ENCODE results near the gene ZBTB16. TPM values are rescaled to one million over a fixed set of nuclear protein-coding genes. Genes with fewer than 3 reads are reported as not detected.
A peak's percentile ranks its signal among the peaks of the same experiment; 100 is the strongest.

ZBTB16 gene
- total and polyA plus RNA-seq, 11 donors, result 15.3 to 130 (median 62.8) TPM

- DNase-seq (no peak), ATAC-seq (no peak)
- no peaks in the 10 kb centered on the region for H3K9me3 ChIP-seq
- intact Hi-C loops (cut with DNase I), result loop anchor here in 7 of 10 donors (1.0 to 10.0 kb wide), 9 partner anchors 13 to 66 kb away; no protein-coding TSS in a partner anchor
- WGBS, 4 donors, result 93 to 96% (median 95%) methylated on average over 5 of the region's 5 CpGs
- H3K4me3 ChIP-seq, result no peak overlapping the region
- H3K27ac ChIP-seq, result peak overlapping the region; percentile 76 to 97 (median 90)
- peaks cover 0 to 25% (median under 1%) of the 10 kb centered on the region in 9 donors for H3K36me3 ChIP-seq
- no peaks in the 10 kb centered on the region for H3K27me3 ChIP-seq
- TF ChIP-seq POLR2A (IDR thresholded peaks at IDR 0.05) (no peak), CTCF (IDR thresholded peaks at IDR 0.05) (peak in 2 of 12 donors; percentile 8 to 24)
- peaks cover 23 to 93% (median 71%) of the 10 kb centered on the region in 12 donors for H3K4me1 ChIP-seq
These were observed 136.6 kb downstream of the ZBTB16 start for GRCh38 chr11:114195981-114196731.

- ATAC-seq (peak in 1 of 4 donors; percentile 8), DNase-seq (peak in 1 of 5 donors; percentile 48)
- TF ChIP-seq POLR2A (IDR thresholded peaks at IDR 0.05) (peak in 1 of 2 donors; percentile 27), CTCF (IDR thresholded peaks at IDR 0.05) (no peak)
- intact Hi-C loops (cut with DNase I), result loop anchor here in 7 of 10 donors (2.0 to 10.0 kb wide), 8 partner anchors 14 to 65 kb away; no protein-coding TSS in a partner anchor
- peak overlapping the region; percentile 76 to 97 (median 90) for H3K27ac ChIP-seq
- peaks cover 0 to 15% (median 0%) of the 10 kb centered on the region in 9 donors for H3K36me3 ChIP-seq
- no peaks in the 10 kb centered on the region for H3K9me3 ChIP-seq
- no peaks in the 10 kb centered on the region for H3K27me3 ChIP-seq
- no peak overlapping the region for H3K4me3 ChIP-seq
- H3K4me1 ChIP-seq, result peaks cover 26 to 99% (median 81%) of the 10 kb centered on the region in 12 donors
- WGBS, 4 donors, result 44 to 59% (median 52%) methylated on average over 7 of the region's 7 CpGs
These were observed 137.6 kb downstream of the ZBTB16 start for GRCh38 chr11:114196997-114197703.

- Histone ChIP-seq H3K4me3 (peak overlapping the region in 1 of 12 donors; percentile 3), H3K27ac (peak overlapping the region; percentile 76 to 97 (median 90)), H3K27me3 (no peaks in the 10 kb centered on the region), H3K9me3 (no peaks in the 10 kb centered on the region), H3K36me3 (peaks cover 0 to 7% (median 0%) of the 10 kb centered on the region in 9 donors), H3K4me1 (peaks cover 27 to 99% (median 85%) of the 10 kb centered on the region in 12 donors)
- TF ChIP-seq CTCF (IDR thresholded peaks at IDR 0.05), result peak in 1 of 12 donors; percentile 18
- peak in 1 of 2 donors; percentile 72 for TF ChIP-seq POLR2A (IDR thresholded peaks at IDR 0.05)
- WGBS, 4 donors, result 4 to 21% (median 18%) methylated on average over 10 of the region's 10 CpGs
- DNase-seq (peak; percentile 78 to 92 (median 81)), ATAC-seq (peak; percentile 77 to 91 (median 84))
- intact Hi-C loops (cut with DNase I), result loop anchor here in 7 of 10 donors (2.0 to 10.0 kb wide), 8 partner anchors 15 to 64 kb away; no protein-coding TSS in a partner anchor
These were observed 138.4 kb downstream of the ZBTB16 start for GRCh38 chr11:114197799-114198500.

Measured in heart left ventricle (tissue), 16 donors.